IPS-18c (cell line): Measurements from ENCODE around the gene ABHD16A.
A peak's percentile ranks its signal among the peaks of the same experiment; 100 is the strongest.

Experiments used
- H3K4me3 ChIP-seq: 2 replicates; pipeline ENCODE4 v1.7.0; 2013; ENCODE audit warnings: low read depth, mild to moderate bottlenecking, low read length, moderate library complexity; ENCODE audit not compliant: insufficient read depth
- H3K9me3 ChIP-seq: one replicate; pipeline ENCODE4 v1.6.1; 2013; ENCODE audit warnings: mild to moderate bottlenecking, low read length, moderate library complexity; ENCODE audit not compliant: control insufficient read depth, insufficient read depth

The ABHD16A gene

GRCh38 chr6:31680226-31681134 lies 22.6 kb downstream of the ABHD16A start, which contains the start of gene LY6G5C:
LY6G5C (minus strand) TSS chr6:31681067; CDS start chr6:31680373, 694 bp downstream.
- H3K9me3 ChIP-seq = peaks cover 4% of the 10 kb centered on the region
- H3K4me3 ChIP-seq = peak within 1 kb of the TSS; percentile 50

DNA sequence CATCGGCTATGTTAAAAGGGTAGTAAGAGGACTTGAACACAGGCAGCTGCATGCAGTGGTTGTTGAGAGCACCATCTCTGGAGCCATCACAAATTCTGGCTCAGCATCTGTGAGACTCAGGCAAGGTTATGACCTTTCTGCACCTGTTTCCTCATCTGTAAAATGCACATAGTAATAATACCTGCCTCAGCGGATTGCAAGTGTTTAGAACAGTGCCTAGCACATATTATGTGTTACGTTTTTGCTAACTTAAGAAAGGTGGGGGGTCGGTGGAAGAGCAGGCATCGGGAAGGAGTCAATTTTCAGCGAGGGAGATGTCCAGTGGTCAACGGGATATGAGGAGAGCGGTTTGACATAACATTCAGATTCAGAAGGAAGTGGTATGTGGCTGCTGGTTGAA lies 25.2 kb downstream of the ABHD16A start:
- H3K4me3 ChIP-seq = no peak overlapping the region
- peaks cover 4% of the 10 kb centered on the region for H3K9me3 ChIP-seq

- H3K9me3 ChIP-seq = peaks cover 4% of the 10 kb centered on the region
These were observed 26.2 kb downstream of the ABHD16A start for GRCh38 chr6:31676904-31677303.

DNA sequence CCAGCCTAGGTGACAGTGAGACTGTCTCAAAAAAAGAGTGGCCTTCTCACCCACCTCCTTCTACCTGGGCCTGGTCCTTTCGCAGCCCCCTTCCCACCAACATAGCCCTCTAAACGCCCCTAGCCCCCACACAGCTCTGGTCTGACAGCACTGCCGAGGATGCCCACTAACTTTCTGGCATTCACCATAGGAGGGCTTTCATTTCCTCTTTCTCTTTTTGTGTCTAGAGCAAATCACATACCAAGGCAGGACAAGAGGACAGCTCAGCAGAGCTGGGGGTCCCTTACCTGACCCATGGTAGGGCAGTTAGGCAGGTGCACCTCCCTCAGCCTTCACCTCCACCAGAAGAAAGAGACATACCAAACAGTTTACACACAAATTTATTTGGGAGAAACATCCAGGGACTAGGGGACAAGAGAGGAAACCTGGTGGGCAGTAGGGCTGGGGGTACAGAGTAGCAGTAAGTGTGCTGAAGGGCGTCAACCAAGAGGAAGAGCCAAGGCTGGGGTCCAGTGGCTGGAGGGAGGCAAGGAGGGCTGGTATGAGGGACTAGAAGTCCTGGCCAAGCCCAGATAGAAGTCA lies 26.7 kb downstream of the ABHD16A start:
- Histone ChIP-seq H3K4me3 (no peak overlapping the region), H3K9me3 (peaks cover 6% of the 10 kb centered on the region)

More at GRCh38 chr6:31676904-31677303, 26.2 kb downstream of the ABHD16A start:
- H3K4me3 ChIP-seq = no peak overlapping the region

DNA sequence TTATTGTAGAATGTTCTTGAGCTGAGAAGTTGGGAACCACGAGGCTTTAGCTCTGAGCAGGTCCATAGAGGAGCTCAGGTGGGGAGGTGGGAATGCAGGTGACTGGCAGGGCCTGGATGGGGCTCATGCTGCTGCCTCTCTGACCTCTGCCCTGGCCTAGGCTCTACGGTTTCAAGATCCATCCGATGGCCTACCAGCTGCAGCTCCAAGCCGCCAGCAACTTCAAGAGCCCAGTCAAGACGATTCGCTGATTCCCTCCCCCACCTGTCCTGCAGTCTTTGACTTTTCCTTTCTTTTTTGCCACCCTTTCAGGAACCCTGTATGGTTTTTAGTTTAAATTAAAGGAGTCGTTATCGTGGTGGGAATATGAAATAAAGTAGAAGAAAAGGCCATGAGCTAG lies 33.4 kb downstream of the ABHD16A start, which contains the start of gene LY6G5B:
Gene LY6G5B (plus strand): TSS at position 301 of the 400 bp plus-strand sequence. CDS start 975 bp downstream, outside the sequence.
- Histone ChIP-seq H3K4me3 (no peak within 1 kb of the TSS), H3K9me3 (peaks cover 2% of the 10 kb centered on the region)

DNA sequence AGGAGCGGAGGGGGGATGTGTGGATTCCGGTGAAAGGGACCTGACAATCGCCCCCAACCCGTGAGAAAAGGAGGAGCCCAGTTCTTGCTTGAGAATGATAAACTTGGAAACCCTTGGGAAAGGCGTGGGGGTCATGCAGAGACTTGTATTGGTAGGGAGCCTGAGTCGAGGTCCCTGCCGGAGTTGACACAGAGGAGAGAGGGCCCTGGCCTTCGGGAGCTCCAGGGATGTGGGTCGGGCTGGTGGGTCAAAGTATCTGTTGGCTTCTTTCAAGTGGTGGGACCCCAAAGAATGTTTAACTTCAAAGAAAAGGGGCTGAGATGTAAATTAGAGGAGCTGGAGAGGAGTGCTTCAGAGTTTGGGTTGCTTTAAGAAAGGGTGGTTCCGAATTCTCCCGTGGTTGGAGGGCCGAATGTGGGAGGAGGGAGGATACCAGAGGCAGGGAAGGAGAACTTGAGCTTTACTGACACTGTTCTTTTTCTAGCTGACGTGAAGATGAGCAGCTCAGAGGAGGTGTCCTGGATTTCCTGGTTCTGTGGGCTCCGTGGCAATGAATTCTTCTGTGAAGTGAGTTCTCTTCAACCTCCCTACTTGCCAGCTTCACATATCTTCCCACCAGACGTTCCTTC lies 36.7 kb downstream of the ABHD16A start:
- H3K9me3 ChIP-seq = no peaks in the 10 kb centered on the region
- H3K4me3 ChIP-seq = peak overlapping the region; percentile 89

- H3K4me3 ChIP-seq = peak within 1 kb of the TSS; percentile 95
- no peaks in the 10 kb centered on the region for H3K9me3 ChIP-seq
These were observed 37.4 kb downstream of the ABHD16A start, which contains the start of gene CSNK2B for GRCh38 chr6:31665501-31666336. CSNK2B (plus strand) TSS chr6:31666080; CDS start chr6:31666832, 752 bp downstream.

DNA sequence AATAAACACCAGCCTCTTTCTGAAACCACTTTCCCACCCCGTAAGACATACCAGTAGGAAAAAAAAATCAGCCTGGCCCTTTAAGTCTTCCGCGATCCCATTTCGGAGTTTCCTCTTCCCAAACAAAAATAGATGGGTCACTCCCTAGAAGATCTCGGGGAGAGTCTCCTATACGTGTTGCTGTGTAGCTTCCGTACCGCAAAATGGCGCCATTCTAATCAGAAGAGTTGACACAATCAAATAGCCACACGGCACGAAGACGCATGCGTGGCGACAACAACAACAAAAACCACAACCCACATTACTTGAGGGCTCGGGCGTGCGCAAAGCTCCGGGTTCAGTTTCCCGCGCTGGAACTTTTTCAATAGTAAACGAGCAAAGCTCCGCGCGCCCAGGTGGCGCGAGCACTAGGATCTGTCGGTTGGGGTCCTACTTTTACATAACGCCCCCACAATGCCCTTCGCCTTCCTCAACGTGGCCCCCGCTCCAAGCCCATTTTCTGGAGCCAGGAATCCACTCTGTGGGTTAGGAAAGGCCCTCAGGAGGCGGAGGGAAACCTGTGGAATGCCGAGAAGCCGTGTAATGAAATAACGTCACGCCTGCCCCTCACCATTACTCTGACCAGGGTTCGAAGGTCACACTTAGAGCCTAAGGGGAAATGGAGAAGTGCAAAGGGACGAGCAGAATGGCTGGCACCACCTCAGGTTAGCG lies 38.2 kb downstream of the ABHD16A start, which contains the start of gene GPANK1:
Gene GPANK1 (minus strand): TSS at position 208 of the 711 bp plus-strand sequence. CDS start 519 bp downstream, outside the sequence.
- peak within 1 kb of the TSS; percentile 95 for H3K4me3 ChIP-seq
- H3K9me3 ChIP-seq = no peaks in the 10 kb centered on the region

DNA sequence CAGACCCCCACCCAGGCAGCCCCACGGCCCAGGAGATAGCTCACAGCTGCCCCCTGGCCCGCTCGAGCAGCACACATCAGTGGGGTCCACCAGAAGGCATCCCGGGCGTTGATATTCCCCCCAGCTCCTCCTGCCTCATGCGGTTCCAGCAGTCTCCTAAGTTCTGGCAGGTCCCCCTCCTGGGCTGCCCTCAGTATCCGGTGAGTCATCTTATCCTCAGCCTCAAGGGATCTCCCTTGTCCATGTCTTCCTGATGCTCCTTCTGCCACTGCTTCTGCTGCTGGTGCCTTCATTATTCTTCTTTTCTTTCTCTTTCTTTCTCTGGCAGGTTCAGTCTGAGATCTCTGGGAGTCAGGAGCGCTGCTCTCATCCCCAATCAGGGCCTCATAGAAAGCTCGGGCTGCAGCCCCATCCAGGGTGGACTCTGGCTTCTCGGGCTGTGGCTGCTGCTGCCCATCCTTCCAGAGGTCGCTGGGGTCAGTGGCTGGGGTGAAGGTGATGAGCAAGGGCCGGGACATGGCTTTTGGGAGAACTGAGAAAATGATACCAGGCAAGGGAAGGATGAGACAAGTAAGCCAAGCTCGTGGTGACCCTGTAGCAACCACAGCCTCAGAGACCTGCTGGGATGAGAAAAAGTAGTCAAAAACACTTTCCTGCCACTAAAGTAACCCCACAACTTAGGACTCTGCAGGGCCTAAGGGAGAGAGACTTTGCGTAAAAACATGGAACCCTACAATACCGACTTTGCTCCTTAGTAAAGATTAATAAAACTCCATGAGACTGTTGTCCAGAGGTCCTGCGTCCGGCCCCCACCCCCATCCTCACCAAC lies 38.9 kb downstream of the ABHD16A start:
- Histone ChIP-seq H3K9me3 (no peaks in the 10 kb centered on the region), H3K4me3 (peak overlapping the region; percentile 95)

GRCh38 chr6:31663126-31663960 lies 39.8 kb downstream of the ABHD16A start:
- no peaks in the 10 kb centered on the region for H3K9me3 ChIP-seq
- peak overlapping the region; percentile 95; the same call in 1 of the 2 replicates for H3K4me3 ChIP-seq

DNA sequence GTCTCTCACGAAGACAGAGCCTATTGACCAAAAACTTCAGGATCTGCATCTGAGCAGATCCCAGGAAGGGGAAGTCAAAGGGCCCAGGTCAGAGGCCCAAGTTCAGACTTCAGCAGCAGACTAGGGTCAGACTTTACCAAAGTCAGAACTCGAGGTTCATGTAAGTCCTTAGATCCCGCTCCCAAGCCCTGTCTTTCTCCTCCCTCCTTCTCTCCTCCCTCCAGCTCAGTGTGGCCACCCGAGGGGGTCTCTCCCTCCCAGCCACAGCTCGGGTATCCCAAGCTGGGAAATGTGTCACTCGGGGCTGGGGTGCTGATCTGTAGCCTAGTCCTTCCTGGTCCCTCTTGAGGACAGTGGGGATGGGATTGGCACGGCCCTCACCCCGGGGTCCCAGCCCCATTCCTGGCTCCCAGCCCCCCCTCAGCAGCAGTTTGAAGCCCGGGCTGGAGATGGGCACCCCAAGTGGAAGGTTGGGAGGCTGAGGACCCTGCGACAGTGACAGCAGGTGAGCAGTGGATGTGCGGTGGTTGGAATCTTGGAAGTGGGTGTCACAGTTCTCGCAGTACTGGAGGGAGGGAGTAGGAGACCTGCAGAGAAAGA lies 40.9 kb downstream of the ABHD16A start:
- no peak overlapping the region for H3K4me3 ChIP-seq

GRCh38 chr6:31661262-31662123 lies 41.6 kb downstream of the ABHD16A start:
- Histone ChIP-seq H3K4me3 (peak overlapping the region; percentile 88), H3K9me3 (no peaks in the 10 kb centered on the region)

More for the DNA sequence above, 40.9 kb downstream of the ABHD16A start:
- no peaks in the 10 kb centered on the region for H3K9me3 ChIP-seq

- Histone ChIP-seq H3K9me3 (no peaks in the 10 kb centered on the region), H3K4me3 (peak within 1 kb of the TSS; percentile 88)
These were observed 42.5 kb downstream of the ABHD16A start, which contains the start of gene C6orf47 for GRCh38 chr6:31660381-31661261. C6orf47 (minus strand) TSS chr6:31660778; CDS start chr6:31659947, 831 bp downstream.
